Panc1 (cell line): ENCODE results near the gene KRT84. TPM values are rescaled to one million over a fixed set of nuclear protein-coding genes. Genes with fewer than 3 reads are reported as not detected.

Experiments
- ATAC-seq: fragments of 200-7000 bp; cut with Tn5 transposase; 2 replicates; pipeline ENCODE4 v1.9.1; 2020; ENCODE audit warnings: mild to moderate bottlenecking, moderate library complexity
- BruUV-seq: library from RNA; stranded (reverse); fragments of 400-500 nt; replicated peaks from 2 replicates; lab custom pipeline; 2021; lab: Mats Ljungman, UMichigan
- CTCF ChIA-PET: fragments of 300-600 bp; sonication (Branson Sonifier 250); formaldehyde crosslinking; loops from one replicate; lab custom pipeline; 2022; ENCODE audit warnings: antibody characterized with exemption; lab: Charles Lee
- POLR2A ChIA-PET: fragments of 300-600 bp; sonication (Branson Sonifier 250); formaldehyde crosslinking; loops from one replicate; lab custom pipeline; 2022; ENCODE audit warnings: antibody characterized with exemption; lab: Charles Lee
- DNase-seq: peaks from one replicate; pipeline ENCODE4 v3.0.0-alpha.2; 2010; ENCODE audit warnings: low read depth, low spot score
- H3K27ac ChIP-seq: 2 replicates; pipeline ENCODE4 v1.5.1; 2011; ENCODE audit warnings: mild to moderate bottlenecking, low read length, inconsistent platforms
- H3K27me3 ChIP-seq: fragments of 200-500 bp; sonication (Bioruptor generic); 2 replicates; pipeline ENCODE4 v1.6.0; 2014; ENCODE audit warnings: low read length, inconsistent platforms; ENCODE audit not compliant: control insufficient read depth, insufficient read depth
- H3K36me3 ChIP-seq: fragments of 200-500 bp; sonication (Bioruptor generic); 2 replicates; pipeline ENCODE4 v1.5.1; 2014; ENCODE audit warnings: inconsistent platforms, mild to moderate bottlenecking, low read length, moderate library complexity; ENCODE audit not compliant: control insufficient read depth, insufficient read depth
- H3K4me1 ChIP-seq: 2 replicates; pipeline ENCODE4 v1.5.1; 2011; ENCODE audit warnings: inconsistent platforms, mild to moderate bottlenecking, low read length, moderate library complexity; ENCODE audit not compliant: control insufficient read depth, insufficient read depth
- H3K4me3 ChIP-seq, 2 experiments: 2 replicates each; pipeline ENCODE4 v1.5.1; 2011 to 2012; ENCODE audit warnings: low read depth in 2 of 2, low read length in 2 of 2, mild to moderate bottlenecking in 2 of 2, inconsistent platforms in 1 of 2, moderate library complexity in 1 of 2
- H3K9me3 ChIP-seq: fragments of 200-500 bp; sonication (Bioruptor generic); 2 replicates; pipeline ENCODE4 v1.5.1; 2014; ENCODE audit warnings: low read depth, mild to moderate bottlenecking, inconsistent platforms, low read length, moderate library complexity; ENCODE audit not compliant: control insufficient read depth, insufficient read depth
- POLR2AphosphoS5 ChIP-seq: IDR thresholded peaks from 2 replicates; pipeline ENCODE4 v1.6.1; 2012; ENCODE audit warnings: mild to moderate bottlenecking, low read depth, low read length, moderate library complexity
- SIN3A ChIP-seq: IDR thresholded peaks from 2 replicates; pipeline ENCODE4 v1.6.1; 2012; ENCODE audit warnings: low read depth, mild to moderate bottlenecking, low read length, moderate library complexity, borderline replicate concordance; ENCODE audit not compliant: insufficient read depth
- TCF7L2 ChIP-seq: IDR thresholded peaks from 2 replicates; pipeline ENCODE4 v1.6.1; 2011; ENCODE audit warnings: mild to moderate bottlenecking, low read depth, low read length, inconsistent platforms
- in situ Hi-C: cut with HindIII; loops from 2 replicates; pipeline ENCODE4 v1.10.0; 2016; ENCODE audit warnings: low sequenced_read_pairs, low pct_unique_long_range_greater_than_20kb
- intact Hi-C: fragments of 100-400 bp; cut with micrococcal nuclease; formaldehyde crosslinking; loops from one replicate; pipeline ENCODE4 v1.10.0; 2022; ENCODE audit not compliant: unreplicated experiment
- total RNA-seq: library from RNA; stranded (reverse); gene quantifications from one replicate; pipeline ENCODE4 v1.2.1, GENCODE V29; 2021; ENCODE audit not compliant: unreplicated experiment
- TF ChIP-seq, protein P1 (sequence below): fragments of 450-650 bp; IDR thresholded peaks from 2 replicates; pipeline ENCODE4 v1.5.1; 2017; ENCODE audit warnings: mild to moderate bottlenecking
- TF ChIP-seq, protein P2 (sequence below), 2 experiments: IDR thresholded peaks; 2 replicates each; pipeline ENCODE4 v1.6.1; 2011 to 2012; ENCODE audit warnings: low read depth in 2 of 2, control low read depth in 1 of 2, low read length in 1 of 2, mild to moderate bottlenecking in 1 of 2, moderate library complexity in 1 of 2; ENCODE audit not compliant: insufficient read depth in 1 of 2

The KRT84 gene
- total RNA-seq, 1 experiment from 2014 or later, result not detected

DNA sequence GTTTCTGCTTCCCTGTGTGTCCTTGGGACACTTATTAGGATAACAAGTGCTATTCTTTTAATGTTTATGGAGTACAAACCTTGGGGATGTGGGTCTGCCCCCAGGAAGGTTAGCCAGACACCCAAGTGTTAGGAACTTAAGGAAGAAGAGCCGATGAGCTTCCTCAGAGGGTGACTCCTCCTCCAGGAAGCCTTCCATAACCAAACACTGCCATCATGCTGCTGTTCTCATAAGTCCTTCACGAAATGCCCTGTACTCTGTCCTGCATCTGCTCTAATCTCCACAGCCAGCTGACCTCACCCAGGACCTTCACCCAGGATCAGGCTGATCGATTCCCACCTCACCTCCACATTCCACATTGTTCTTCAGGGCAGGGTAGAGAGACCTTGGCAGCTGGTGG lies 16.9 kb downstream of the KRT84 start:
- DNase-seq, result no peak
- CTCF ChIA-PET, result interaction anchor here (0.5 to 1.1 kb wide), 2 partner anchors 17 to 511 kb away, joined by 3 to 5 read pairs; no protein-coding TSS in a partner anchor
- Histone ChIP-seq H3K9me3 (no peaks in the 10 kb centered on the region), H3K27me3 (no peaks in the 10 kb centered on the region), H3K36me3 (no peaks in the 10 kb centered on the region), H3K4me1 (no peaks in the 10 kb centered on the region; the same call in 1 of the 2 replicates), H3K4me3 (no peak overlapping the region), H3K27ac (no peak overlapping the region)
- ATAC-seq, result no peak
- POLR2A ChIA-PET, result no interaction called here
- intact Hi-C loops (no loop called here), in situ Hi-C loops (no loop called here)
- TF ChIP-seq POLR2AphosphoS5 (no peak), TCF7L2 (no peak), SIN3A (no peak)
- TF ChIP-seq, protein P1, sequence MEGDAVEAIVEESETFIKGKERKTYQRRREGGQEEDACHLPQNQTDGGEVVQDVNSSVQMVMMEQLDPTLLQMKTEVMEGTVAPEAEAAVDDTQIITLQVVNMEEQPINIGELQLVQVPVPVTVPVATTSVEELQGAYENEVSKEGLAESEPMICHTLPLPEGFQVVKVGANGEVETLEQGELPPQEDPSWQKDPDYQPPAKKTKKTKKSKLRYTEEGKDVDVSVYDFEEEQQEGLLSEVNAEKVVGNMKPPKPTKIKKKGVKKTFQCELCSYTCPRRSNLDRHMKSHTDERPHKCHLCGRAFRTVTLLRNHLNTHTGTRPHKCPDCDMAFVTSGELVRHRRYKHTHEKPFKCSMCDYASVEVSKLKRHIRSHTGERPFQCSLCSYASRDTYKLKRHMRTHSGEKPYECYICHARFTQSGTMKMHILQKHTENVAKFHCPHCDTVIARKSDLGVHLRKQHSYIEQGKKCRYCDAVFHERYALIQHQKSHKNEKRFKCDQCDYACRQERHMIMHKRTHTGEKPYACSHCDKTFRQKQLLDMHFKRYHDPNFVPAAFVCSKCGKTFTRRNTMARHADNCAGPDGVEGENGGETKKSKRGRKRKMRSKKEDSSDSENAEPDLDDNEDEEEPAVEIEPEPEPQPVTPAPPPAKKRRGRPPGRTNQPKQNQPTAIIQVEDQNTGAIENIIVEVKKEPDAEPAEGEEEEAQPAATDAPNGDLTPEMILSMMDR, result no peak
- TF ChIP-seq, protein P2, sequence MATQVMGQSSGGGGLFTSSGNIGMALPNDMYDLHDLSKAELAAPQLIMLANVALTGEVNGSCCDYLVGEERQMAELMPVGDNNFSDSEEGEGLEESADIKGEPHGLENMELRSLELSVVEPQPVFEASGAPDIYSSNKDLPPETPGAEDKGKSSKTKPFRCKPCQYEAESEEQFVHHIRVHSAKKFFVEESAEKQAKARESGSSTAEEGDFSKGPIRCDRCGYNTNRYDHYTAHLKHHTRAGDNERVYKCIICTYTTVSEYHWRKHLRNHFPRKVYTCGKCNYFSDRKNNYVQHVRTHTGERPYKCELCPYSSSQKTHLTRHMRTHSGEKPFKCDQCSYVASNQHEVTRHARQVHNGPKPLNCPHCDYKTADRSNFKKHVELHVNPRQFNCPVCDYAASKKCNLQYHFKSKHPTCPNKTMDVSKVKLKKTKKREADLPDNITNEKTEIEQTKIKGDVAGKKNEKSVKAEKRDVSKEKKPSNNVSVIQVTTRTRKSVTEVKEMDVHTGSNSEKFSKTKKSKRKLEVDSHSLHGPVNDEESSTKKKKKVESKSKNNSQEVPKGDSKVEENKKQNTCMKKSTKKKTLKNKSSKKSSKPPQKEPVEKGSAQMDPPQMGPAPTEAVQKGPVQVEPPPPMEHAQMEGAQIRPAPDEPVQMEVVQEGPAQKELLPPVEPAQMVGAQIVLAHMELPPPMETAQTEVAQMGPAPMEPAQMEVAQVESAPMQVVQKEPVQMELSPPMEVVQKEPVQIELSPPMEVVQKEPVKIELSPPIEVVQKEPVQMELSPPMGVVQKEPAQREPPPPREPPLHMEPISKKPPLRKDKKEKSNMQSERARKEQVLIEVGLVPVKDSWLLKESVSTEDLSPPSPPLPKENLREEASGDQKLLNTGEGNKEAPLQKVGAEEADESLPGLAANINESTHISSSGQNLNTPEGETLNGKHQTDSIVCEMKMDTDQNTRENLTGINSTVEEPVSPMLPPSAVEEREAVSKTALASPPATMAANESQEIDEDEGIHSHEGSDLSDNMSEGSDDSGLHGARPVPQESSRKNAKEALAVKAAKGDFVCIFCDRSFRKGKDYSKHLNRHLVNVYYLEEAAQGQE (IDR thresholded peaks at IDR 0.05; ENCODE audit: insufficient read depth in 1 of 2, low read depth in 2 of 2, low read length in 1 of 2), result no peak
- no TSS peak for BruUV-seq

DNA sequence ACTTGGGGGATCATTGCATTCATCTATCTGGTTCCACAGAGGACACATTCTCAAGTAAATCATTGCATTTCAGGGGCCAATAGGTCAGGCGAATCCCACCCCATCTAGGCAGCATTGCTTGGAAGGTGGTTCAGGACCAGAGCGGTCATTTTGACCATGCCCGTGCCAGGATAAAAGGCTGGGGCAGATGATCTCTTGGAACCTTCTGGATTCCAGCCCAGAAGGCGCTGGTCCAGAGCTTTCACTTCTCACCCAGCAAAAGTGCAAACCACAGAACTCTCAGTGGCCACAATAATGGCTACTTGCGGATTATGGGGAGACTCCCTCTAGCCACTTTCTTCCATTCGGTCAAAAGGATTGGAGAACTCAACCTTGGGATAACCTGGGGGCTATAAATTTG lies 17.6 kb downstream of the KRT84 start:
- in situ Hi-C loops (no loop called here), intact Hi-C loops (no loop called here)
- Histone ChIP-seq H3K9me3 (no peaks in the 10 kb centered on the region), H3K36me3 (no peaks in the 10 kb centered on the region), H3K27me3 (no peaks in the 10 kb centered on the region), H3K4me1 (no peaks in the 10 kb centered on the region; the same call in 1 of the 2 replicates), H3K27ac (no peak overlapping the region), H3K4me3 (no peak overlapping the region)
- POLR2A ChIA-PET, result no interaction called here
- no peak for TF ChIP-seq POLR2AphosphoS5
- no peak for TF ChIP-seq SIN3A
- no peak for TF ChIP-seq TCF7L2
- TF ChIP-seq, protein P2 (IDR thresholded peaks at IDR 0.05; ENCODE audit: insufficient read depth in 1 of 2, low read depth in 2 of 2, low read length in 1 of 2), result no peak
- TF ChIP-seq, protein P1, result no peak
- CTCF ChIA-PET, result interaction anchor here (0.6 to 1.1 kb wide), 2 partner anchors 27 to 512 kb away, joined by 3 read pairs; no protein-coding TSS in a partner anchor
- no TSS peak for BruUV-seq
- DNase-seq (no peak), ATAC-seq (no peak)
